A549 treated with ZK216348 at 1 μM for 4 hours (cell line): ENCODE data around the gene SPANXN4. TPM values are rescaled to one million over a fixed set of nuclear protein-coding genes. Genes with fewer than 3 reads are reported as not detected.

Experiments used
- total RNA-seq: library from RNA; stranded (reverse); fragments of 200-300 nt; extraction: Qiagen RNA extraction; gene quantifications from 5 replicates; pipeline ENCODE4 v1.2.3, GENCODE V29; 2022; ENCODE audit warnings: low read depth

The SPANXN4 gene
- not detected in 5 replicates for total RNA-seq

DNA sequence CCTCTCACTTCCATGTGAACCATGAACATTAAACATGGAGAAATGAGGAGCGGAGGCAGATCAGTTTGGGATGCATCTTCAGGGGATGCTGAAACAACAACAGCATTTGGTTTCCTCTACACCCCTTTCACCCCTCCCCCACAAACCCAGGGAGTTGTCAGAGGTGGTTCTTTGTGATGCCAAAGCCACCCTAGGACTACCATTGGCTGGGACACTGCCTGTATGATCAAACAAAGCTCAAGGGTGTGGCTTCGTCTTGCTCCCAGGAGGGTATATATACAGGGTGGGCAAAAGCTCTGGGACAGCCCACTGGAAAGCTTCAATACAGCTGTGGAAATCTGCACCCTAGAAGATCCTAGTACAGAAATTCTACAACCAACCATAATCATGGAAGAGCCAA lies at the start of gene SPANXN4:
SPANXN4 (plus strand) TSS at position 301 of the 400 bp plus-strand sequence; CDS start at position 388, 87 bp downstream.

